Measurements from ENCODE around the gene SEPTIN11. TPM values are rescaled to one million over a fixed set of nuclear protein-coding genes. Genes with fewer than 3 reads are reported as not detected.

Gene SEPTIN11
- polyA plus RNA-seq, 1 donor = 60.4 TPM

Other genes starting within 250 kb of the SEPTIN11 start
- 3.9 TPM for gene SOWAHB, start 51.6 kb upstream of the SEPTIN11 start, polyA plus RNA-seq
- gene CCNI, start 126.2 kb downstream of the SEPTIN11 start, polyA plus RNA-seq = 242 TPM
- 154 TPM for gene CCNG2, start 207.5 kb downstream of the SEPTIN11 start, polyA plus RNA-seq

Measured in large intestine (tissue), 1 donor.